CD4-positive, alpha-beta T cell treated with Interleukin-6 at 100 ng/mL for 8 hours (primary cell): ENCODE measurements around the gene FGF4.

Source experiments
- DNase-seq: peaks from one replicate; pipeline ENCODE4 v3.0.0-alpha.2; 2020; ENCODE audit warnings: mixed read lengths, low spot score

The FGF4 gene

GRCh38 chr11:69775163-69775755 lies at the start of gene FGF4:
Gene FGF4 (minus strand): TSS chr11:69775341. CDS start chr11:69775084, 257 bp downstream.
- DNase-seq: no peak

DNA sequence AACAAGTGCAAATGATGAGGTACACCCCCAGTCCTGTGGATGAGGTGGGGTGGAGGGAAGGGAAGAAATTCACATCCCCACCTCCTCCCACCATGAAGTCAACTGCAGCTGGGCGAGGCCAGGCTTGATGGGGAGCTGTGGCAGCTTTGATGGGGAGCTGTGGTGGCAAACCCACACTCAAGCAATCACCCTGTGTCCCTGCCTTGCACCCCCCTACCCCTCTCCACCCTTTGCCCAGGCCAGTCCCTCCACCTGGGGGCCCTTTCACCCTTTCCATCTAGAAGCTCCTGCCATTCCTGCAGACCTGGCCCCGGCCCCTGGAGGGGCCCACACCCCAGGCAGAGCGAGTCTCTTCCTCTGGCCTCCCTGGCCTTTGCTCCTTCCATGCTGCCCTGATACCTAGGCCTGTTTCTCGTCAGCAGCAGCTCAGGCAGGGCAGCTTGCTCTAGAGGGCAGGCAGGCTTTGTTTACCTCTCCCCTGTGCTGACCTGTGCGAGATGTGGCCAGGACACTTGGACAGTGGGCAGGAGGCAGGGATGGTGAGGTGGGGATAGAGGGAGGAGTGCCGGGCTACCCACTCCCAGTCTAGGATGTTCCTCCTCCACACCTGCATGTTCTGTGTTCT lies 48.6 kb upstream of the FGF4 start:
- DNase-seq: no peak

DNA sequence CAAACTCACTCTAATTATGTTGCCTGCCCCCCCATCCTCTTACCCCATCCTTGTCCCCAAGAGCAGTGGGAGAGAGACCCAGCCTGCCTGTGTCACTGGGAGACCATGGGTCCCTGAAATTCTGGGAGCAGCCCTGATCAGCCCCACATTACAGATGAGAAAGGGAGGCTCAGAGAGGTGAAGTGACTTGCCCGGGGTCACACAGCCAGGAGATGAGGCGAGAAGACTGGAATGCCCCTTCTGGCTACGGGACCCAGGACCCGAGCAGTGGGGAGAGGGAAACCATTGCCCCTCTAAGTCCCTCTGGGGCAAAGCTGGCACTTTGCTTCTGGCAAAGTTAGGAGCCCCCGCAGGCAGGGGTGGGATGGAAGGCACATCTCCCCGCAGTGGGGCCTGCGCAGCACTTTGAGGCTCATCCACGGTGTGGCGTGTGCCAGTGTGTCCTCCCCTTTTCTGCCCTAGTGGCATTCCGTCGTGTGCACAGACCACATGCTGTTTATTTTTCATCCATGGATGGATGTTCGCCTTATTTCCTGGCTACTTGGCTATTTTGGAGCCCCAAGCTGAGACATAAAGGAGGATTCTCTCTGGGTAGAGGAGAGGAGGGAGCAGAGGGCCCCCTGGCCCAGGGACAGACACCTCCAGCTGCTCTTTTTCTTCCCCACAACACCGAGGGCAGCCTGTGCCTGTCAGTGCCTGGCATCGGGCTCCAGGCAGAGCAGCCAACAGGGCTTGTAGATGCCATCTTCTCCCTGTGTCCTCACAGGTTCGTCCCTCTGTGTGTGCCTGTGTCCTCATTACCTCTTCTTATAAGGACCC lies 47.7 kb upstream of the FGF4 start:
- no peak for DNase-seq

DNA sequence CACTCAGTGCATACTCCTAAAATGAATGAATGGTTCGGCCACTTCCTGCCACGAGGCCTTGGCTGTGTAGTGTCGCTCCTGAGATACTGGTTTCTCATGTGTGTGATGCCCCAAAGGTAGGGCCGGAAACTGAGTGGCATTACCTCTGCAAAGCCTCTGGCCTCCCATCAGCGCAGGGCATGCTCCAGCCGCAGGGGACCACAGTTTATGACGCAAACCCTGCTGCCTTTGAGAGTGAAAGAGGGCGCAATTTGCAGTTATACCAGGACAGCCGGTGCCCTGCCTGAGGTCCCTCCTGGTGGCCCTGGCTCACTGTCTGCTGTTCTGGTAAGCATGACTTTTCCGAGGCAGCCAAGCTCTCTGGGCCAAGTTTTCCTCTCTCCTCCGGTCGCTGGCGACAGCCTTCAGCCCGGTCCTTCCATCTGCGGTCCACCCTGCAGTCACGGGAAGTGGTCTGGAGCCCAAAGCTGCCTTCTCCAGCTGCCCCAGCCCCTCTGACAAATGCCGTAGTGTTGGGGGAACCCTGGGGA lies 46.4 kb upstream of the FGF4 start:
- DNase-seq: no peak

DNA sequence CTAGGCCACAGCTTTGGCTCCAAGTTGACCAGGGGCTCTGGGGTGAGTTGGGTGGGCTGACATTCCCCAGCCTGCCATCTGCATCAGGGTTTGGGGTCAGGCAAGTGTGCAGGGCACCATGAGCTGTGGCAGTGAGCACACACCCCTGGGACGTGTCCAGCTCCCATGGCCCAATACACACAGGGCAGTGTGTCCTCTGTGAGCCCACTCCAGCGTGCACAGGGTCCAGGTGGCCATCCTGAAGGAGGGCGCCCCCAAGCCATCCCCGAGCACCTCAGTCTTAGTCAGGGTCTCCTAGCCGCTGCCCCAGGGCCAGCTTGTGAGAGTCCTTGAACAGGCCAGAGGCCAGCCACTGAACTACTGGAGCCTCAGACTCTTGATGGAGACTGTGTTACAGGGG lies 45.3 kb upstream of the FGF4 start:
- DNase-seq: no peak

DNA sequence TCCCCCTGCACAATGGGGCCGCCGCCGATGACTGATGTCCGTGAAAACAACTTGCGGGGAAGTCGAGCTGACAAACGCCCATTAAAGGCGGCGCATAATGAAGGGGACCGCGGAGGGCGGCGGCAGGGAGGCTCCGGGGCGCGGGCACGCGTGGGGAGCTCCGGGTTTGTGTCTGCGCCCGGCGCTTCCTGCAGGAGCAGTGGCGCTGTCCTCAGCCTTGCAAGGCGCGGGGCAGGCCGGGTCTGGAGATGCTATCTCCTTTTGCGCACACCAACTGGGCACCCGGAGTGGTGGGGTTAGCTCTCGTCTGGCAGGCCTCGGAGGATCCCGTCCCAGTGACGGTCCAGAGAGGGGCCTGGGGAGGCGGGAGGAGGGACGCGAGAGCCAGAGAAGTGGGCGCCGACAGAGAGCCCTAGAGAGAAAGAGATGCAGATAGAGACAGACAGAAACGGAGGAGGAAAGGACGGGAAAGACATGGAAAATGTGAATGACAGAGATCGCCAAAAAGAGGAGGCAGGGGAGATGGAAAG lies 44.5 kb upstream of the FGF4 start:
- no peak for DNase-seq

GRCh38 chr11:69818603-69819441 lies 43.7 kb upstream of the FGF4 start, which contains the start of gene FGF3:
Gene FGF3 (minus strand): TSS chr11:69819416. CDS start chr11:69818933, 483 bp downstream.
- no peak for DNase-seq

DNA sequence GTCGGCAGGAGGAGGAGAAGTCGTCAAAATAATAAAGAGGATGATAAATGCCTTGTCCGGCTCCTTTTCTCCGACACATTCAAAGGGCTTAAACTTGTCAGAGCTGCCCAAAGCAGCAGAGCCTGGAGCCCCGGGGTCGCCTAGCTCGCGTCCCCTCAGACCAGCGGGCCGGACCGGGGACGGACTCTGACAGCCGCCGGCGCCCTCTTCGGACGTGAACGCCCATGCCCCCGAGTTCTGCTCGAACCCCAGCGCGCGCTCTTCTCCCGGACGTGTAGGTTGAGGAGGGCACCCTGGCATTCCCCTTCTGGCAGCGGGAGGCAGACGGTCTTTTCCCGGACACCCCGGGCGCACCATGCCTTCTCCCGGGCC lies 43.1 kb upstream of the FGF4 start:
- no peak for DNase-seq

GRCh38 chr11:69817265-69818230 lies 42.4 kb upstream of the FGF4 start:
- DNase-seq: no peak

- no peak for DNase-seq
Observed at GRCh38 chr11:69816671-69817070, 41.5 kb upstream of the FGF4 start.

GRCh38 chr11:69815973-69816372 lies 40.8 kb upstream of the FGF4 start:
- no peak for DNase-seq

GRCh38 chr11:69814902-69815301 lies 39.8 kb upstream of the FGF4 start:
- DNase-seq: no peak

GRCh38 chr11:69814411-69814810 lies 39.3 kb upstream of the FGF4 start:
- no peak for DNase-seq

DNA sequence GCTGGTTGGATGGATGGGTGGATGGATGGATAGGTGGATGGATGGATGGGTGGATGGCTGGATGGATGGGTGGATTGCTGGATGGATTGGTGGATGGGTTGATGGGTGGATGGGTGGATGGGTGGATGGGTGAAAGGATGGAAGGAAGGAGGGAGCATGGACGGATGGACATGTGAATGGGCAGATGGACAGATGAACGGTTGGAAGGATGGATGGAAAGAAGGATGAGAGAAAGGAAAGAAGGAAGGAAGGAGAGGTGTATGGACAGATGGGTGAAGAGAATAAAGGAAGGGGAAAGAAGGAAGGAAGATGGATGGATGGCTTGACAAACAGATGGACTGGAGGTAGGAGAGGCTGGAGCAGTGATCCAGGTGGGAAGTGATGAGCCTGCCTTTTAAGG lies 38.7 kb upstream of the FGF4 start:
- no peak for DNase-seq

- no peak for DNase-seq
Observed at GRCh38 chr11:69812946-69813345, 37.8 kb upstream of the FGF4 start.

DNA sequence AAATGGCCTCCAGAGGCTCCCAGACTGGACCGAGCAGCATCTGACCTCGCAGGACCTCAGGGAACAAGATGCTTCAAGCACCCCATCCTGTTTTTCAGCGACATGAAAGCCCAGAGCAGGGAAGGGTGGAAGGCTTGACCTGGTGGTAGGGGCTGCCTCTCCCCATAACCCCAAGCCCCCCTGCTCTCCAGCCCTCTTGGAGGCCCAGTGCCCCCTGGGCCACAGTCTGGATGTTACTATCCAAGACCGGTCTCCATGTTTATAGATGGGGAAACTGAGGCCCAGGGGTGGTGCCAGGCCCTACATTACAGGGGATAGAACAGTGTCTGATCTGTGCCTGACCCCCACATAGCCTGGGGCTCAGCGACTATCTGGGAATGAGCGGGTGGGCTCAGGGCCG lies 37.1 kb upstream of the FGF4 start:
- no peak for DNase-seq

DNA sequence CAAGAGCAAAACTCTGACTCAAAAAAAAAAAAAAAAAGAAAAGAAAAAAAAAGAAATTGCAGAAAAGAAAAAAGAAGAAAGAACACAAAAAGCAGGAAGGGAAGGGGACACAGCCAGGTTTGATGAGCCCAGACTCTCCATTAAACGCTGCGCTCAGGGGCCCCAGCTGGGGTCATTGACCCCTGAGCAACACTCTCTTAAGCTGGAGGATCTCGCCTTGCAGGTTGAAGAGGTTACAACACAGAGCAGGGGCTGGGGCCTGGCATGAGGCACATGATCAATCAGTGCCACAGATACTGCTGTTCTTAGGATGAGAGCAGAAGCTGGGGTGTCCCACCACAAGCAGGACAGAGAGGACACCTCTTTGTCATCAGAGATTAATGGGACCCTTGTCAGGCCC lies 36.3 kb upstream of the FGF4 start:
- no peak for DNase-seq

DNA sequence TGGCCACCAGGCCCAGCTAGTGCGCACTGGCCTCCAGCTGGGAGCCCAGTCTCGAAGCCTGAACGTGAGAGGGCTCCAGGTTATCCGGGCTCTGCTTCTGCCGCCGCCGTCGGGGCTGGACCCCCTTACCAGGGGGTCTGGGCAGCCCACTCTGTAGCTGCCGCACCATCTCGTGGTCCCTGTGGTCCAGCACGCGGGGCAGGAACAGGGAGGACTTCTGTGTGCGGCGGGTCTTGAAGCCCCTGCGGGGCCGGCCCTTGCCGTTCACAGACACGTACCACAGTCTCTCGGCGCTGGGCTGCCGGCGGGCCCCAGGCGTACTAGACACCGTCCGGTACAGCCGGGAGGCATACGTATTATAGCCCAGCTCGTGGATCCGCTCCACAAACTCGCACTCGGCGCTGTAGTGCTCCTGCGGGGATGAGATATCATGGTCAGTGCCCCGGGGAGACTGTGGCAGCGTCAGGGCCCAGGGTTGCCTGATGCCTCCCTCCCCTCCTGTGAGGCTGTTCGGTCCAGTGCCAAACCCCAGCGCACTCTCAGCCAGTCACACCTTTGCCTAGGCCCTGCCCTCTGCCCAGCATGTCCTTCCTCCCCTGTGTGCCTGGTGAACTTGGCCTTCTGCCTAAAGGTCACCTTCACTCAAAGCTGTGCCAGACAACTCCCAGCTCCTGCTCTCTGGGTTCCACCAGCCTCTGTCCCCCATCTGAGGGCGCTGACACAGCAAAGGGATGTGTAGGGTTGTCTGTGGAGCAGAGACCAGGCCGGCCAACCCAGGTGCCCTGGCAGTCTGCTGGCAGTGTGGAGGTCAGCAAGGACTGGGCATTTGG lies 35.4 kb upstream of the FGF4 start:
- no peak for DNase-seq

DNA sequence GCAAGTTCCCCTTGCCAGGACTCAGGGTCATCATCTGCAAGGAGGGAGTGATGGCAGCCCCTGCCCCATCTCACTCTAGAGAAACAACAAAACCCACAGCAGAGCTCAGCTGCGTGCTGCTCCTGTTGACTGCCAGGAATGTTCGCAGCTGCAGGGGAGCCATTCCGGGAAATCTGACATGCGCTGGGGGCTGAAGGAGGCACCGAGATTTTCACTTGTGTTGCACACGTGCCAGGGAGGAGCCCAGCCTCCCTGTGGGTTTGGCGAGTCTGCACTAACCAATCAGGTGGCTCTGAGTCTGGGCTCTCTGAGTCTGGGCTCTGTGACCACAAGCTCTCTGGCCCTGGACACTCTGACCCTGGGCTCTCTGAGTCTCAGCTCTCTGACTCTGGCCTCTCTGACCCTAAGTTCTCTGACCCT lies 33.5 kb upstream of the FGF4 start:
- DNase-seq: no peak
